ENCODE results near the gene LRRC45.

- TF ChIP-seq HMGXB4 (CRISPR knock-in tag; IDR thresholded peaks at IDR 0.05) (no peak), E2F4 (CRISPR knock-in tag; IDR thresholded peaks at IDR 0.05; ENCODE audit: borderline replicate concordance, low read depth) (no peak), PREB (CRISPR knock-in tag; IDR thresholded peaks at IDR 0.05; ENCODE audit: borderline replicate concordance) (no peak), KAT7 (CRISPR knock-in tag; IDR thresholded peaks at IDR 0.05; ENCODE audit: borderline replicate concordance) (no peak), CTCF (IDR thresholded peaks at IDR 0.05) (no peak)
Measured at GRCh38 chr17:82013772-82014321, 9.3 kb upstream of the LRRC45 start.

Measured in WTC11 (cell line).